GM12878 (cell line): Measurements from ENCODE around the gene MARF1. TPM values are rescaled to one million over a fixed set of nuclear protein-coding genes. Genes with fewer than 3 reads are reported as not detected.

Source experiments
- ATAC-seq: fragments of 200-7000 bp; cut with Tn5 transposase; 3 replicates; pipeline ENCODE4 v1.9.1; 2020; ENCODE audit warnings: mild to moderate bottlenecking, moderate library complexity
- BruUV-seq: library from RNA; stranded (reverse); fragments of 400-500 nt; replicated peaks from 2 replicates; lab custom pipeline; 2021; lab: Mats Ljungman, UMichigan
- CTCF ChIA-PET: fragments of 300-600 bp; sonication (Branson Sonifier 250); formaldehyde crosslinking; extraction: SDS; loops from one replicate; lab custom pipeline; 2021; ENCODE audit warnings: inconsistent platforms; lab: Yijun Ruan, JAX
- POLR2A ChIA-PET: fragments of 350-600 bp; formaldehyde crosslinking; extraction: SDS; loops from one replicate; lab custom pipeline; 2021; ENCODE audit warnings: inconsistent platforms; lab: Charles Lee
- RAD21 ChIA-PET: fragments of 300-600 bp; sonication (Branson Sonifier 250); formaldehyde crosslinking; loops from one replicate; lab custom pipeline; 2023; ENCODE audit warnings: antibody characterized with exemption; ENCODE audit not compliant: unreplicated experiment; lab: Charles Lee
- SMC1A ChIA-PET: fragments of 300-600 bp; sonication (Branson Sonifier 250); formaldehyde crosslinking; loops from one replicate; lab custom pipeline; 2023; ENCODE audit not compliant: unreplicated experiment, uncharacterized antibody; lab: Charles Lee
- DNase-seq: peaks from one replicate; pipeline ENCODE4 v3.0.0-alpha.2; 2011; ENCODE audit warnings: low read depth, low spot score
- FAIRE-seq: peaks from 3 replicates; lab custom pipeline; 2011; peaks lifted over from hg19 to GRCh38; lab: Jason Lieb, UNC
- H2AFZ ChIP-seq: 2 replicates; pipeline ENCODE4 v1.6.0; 2011; ENCODE audit warnings: low read depth, low read length, control low read depth; ENCODE audit not compliant: control insufficient read depth
- H3K27ac ChIP-seq: 2 replicates; pipeline ENCODE4 v1.5.1; 2011; ENCODE audit warnings: control low read depth; ENCODE audit not compliant: control insufficient read depth, insufficient read depth
- H3K27me3 ChIP-seq, 2 experiments: replicated peaks in 1 of 2; 2 replicates each; pipeline versions ENCODE4 v1.6.0 to v1.6.1; 2011; ENCODE audit warnings: low read length in 1 of 2; ENCODE audit not compliant: control insufficient read depth in 2 of 2, insufficient read depth in 2 of 2
- H3K36me3 ChIP-seq, 2 experiments: 2 replicates each; pipeline ENCODE4 v1.5.1; 2011; ENCODE audit warnings: low read length in 1 of 2; ENCODE audit not compliant: control insufficient read depth in 2 of 2, insufficient read depth in 2 of 2
- H3K4me1 ChIP-seq: 2 replicates; pipeline ENCODE4 v1.6.1; 2011; ENCODE audit warnings: mild to moderate bottlenecking, low read length, moderate library complexity, mixed read lengths; ENCODE audit not compliant: control insufficient read depth, insufficient read depth
- H3K4me2 ChIP-seq: 2 replicates; pipeline ENCODE4 v1.6.0; 2011; ENCODE audit warnings: control low read depth; ENCODE audit not compliant: control insufficient read depth, insufficient read depth
- H3K4me3 ChIP-seq: fragments of 200-600 bp; sonication (generic); 2 replicates; pipeline ENCODE4 v1.5.1; 2016
- H3K79me2 ChIP-seq: 2 replicates; pipeline ENCODE4 v1.6.0; 2011; ENCODE audit warnings: low read length; ENCODE audit not compliant: control insufficient read depth, insufficient read depth
- H3K9ac ChIP-seq: 2 replicates; pipeline ENCODE4 v1.8.0; 2011; ENCODE audit warnings: low read length, control low read depth, mixed read lengths; ENCODE audit not compliant: control insufficient read depth, insufficient read depth
- H3K9me3 ChIP-seq: replicated peaks from 3 replicates; pipeline ENCODE4 v1.5.1; 2011; ENCODE audit warnings: mild to moderate bottlenecking, low read length; ENCODE audit not compliant: control insufficient read depth, insufficient read depth
- H4K20me1 ChIP-seq: 2 replicates; pipeline ENCODE4 v1.6.0; 2011; ENCODE audit not compliant: control insufficient read depth, insufficient read depth
- ASH2L ChIP-seq: fragments of 300-600, 200-600 bp; sonication (generic); IDR thresholded peaks from 2 replicates; pipeline ENCODE4 v1.6.1; 2017; ENCODE audit warnings: low read depth, mild to moderate bottlenecking, borderline replicate concordance
- CHD1 ChIP-seq: IDR thresholded peaks from 2 replicates; pipeline ENCODE4 v1.6.1; 2012; ENCODE audit warnings: low read depth, low read length, improper control_type of control experiment
- FOXM1 ChIP-seq: IDR thresholded peaks from 2 replicates; pipeline ENCODE4 v1.6.1; 2012; ENCODE audit warnings: low read depth, mild to moderate bottlenecking, inconsistent platforms, low read length, moderate library complexity
- LARP7 ChIP-seq: fragments of 450-650 bp; IDR thresholded peaks from 2 replicates; pipeline ENCODE4 v1.6.1; 2017; ENCODE audit warnings: mild to moderate bottlenecking
- POLR2A ChIP-seq: IDR thresholded peaks from 2 replicates; pipeline ENCODE4 v1.6.1; 2011; ENCODE audit warnings: low read depth, mild to moderate bottlenecking, low read length
- RB1 ChIP-seq: fragments of 450-650 bp; formaldehyde crosslinking; IDR thresholded peaks from 2 replicates; pipeline ENCODE4 v1.6.1; 2017; ENCODE audit warnings: mild to moderate bottlenecking, borderline replicate concordance
- SPI1 ChIP-seq: IDR thresholded peaks from 2 replicates; pipeline ENCODE4 v1.6.1; 2011; ENCODE audit warnings: low read depth, mild to moderate bottlenecking, low read length, moderate library complexity, borderline replicate concordance; ENCODE audit not compliant: insufficient read depth
- TAF1 ChIP-seq: IDR thresholded peaks from 2 replicates; pipeline ENCODE4 v1.6.1; 2011; ENCODE audit warnings: mild to moderate bottlenecking, low read depth, low read length, borderline replicate concordance
- WRNIP1 ChIP-seq: IDR thresholded peaks from 2 replicates; pipeline ENCODE4 v1.6.1; 2011; ENCODE audit warnings: low read depth, low read length, improper control_type of control experiment, borderline replicate concordance
- ZBED1 ChIP-seq: IDR thresholded peaks from 2 replicates; pipeline ENCODE4 v1.6.1; 2016; ENCODE audit warnings: borderline replicate concordance
- WGBS: methylation state at CpG from one replicate; pipeline ENCODE4 v1.1.6; 2016; ENCODE audit warnings: low lambda C conversion rate; ENCODE audit not compliant: insufficient replicate concordance, insufficient coverage; ENCODE audit errors: missing lambda C conversion rate; 5-methylcytosine and 5-hydroxymethylcytosine counted together
- in situ Hi-C: fragments of 300-500 bp; cut with MboI; formaldehyde crosslinking; loops from 9 replicates; pipeline ENCODE4 v1.14.3; 2018; ENCODE audit warnings: mixed read lengths
- intact Hi-C: fragments of 100-400 bp; cut with micrococcal nuclease; formaldehyde crosslinking; loops from one replicate; pipeline ENCODE4 v1.14.2; 2022; ENCODE audit not compliant: unreplicated experiment
- polyA plus RNA-seq, 11 experiments: library from polyadenylated mRNA; depleted of rRNA in 4 of 11; unstranded in 6 of 11; stranded (reverse) in 5 of 11; fragments of >200 nt; fragmentation: Nextera tagmentation in 4 of 11; fragmentation: Illumina TruSeq in 1 of 11; extraction: Ambion mirVana in 4 of 11; extraction: Trizol in 1 of 11; gene quantifications; 1 replicate in 1 of 11; 2 replicates in 10 of 11; pipeline versions ENCODE4 v1.2.1 to v1.2.3, GENCODE V29; 2011 to 2016; ENCODE audit warnings: inconsistent platforms in 2 of 11, missing spikeins in 2 of 11, low read depth in 1 of 11
- total RNA-seq, 4 experiments: library from RNA; depleted of rRNA in 3 of 4; stranded (reverse); fragments of >200 nt in 3 of 4; fragmentation: Illumina TruSeq in 1 of 4; extraction: Trizol in 1 of 4; gene quantifications; 2 replicates each; pipeline versions ENCODE4 v1.2.1 to v1.2.3, GENCODE V29; 2013 to 2021
- TF ChIP-seq, protein P1 (sequence below): fragments of 450-650 bp; IDR thresholded peaks from 2 replicates; pipeline ENCODE4 v1.6.1; 2016; ENCODE audit warnings: mild to moderate bottlenecking
- TF ChIP-seq, protein P2 (sequence below): fragments of 450-650 bp; IDR thresholded peaks from 2 replicates; pipeline ENCODE4 v1.6.1; 2017; ENCODE audit warnings: mild to moderate bottlenecking, moderate library complexity

MARF1 gene
- total and polyA plus RNA-seq, 10 of the 15 experiments (the other 5 are each of a cell fraction or from before 2014, with no cell fraction given): 4.5 to 40.1 (median 14.0) TPM

DNA sequence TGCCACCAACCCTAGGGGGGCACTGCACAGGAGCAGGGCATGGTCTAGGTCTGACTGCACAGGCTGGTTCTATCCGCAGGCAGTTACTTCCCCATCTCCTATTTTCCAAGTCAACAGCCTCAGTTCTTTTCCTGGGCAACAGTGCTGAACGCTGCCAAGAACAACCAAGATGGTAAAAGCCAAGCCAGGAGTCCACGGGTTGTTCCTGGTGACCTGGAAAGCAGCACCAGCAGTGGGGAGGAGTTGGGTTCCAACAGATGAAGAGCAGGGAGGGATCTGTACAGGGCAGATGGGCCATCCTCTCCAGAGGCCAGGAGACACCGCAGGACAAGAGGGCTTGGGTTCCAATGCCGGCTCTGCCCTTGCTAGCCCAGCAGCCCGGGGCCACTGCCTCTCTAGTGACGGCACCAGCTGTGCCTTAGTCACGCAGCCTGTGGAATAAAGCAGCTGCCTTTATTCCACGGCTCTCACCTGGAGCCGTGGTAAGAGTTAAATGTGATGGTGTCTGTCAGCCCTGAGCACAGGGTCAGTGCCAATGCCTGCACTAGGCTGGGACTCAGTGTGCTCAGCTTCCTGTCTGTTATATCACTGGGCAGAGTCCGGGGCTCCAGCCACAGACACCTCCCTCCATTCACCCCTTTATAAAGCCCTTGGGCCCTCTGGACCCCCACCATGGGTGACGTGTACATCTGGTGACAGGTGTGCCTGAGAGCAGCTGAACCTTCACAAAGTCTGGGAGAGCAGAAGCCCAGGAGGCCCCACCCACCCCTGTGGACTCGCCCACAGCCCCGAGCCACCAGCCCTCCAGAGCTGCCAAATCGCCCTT is 44.9 kb downstream of the MARF1 start:
- DNase-seq (no peak), ATAC-seq (no peak), FAIRE-seq (no peak)
- no TSS peak for BruUV-seq
- Histone ChIP-seq H3K36me3 (peaks cover 26 to 45% of the 10 kb centered on the region in 2 experiments), H2AFZ (no peak overlapping the region), H3K27me3 (no peaks in the 10 kb centered on the region), H3K4me2 (no peak overlapping the region), H3K9me3 (no peaks in the 10 kb centered on the region), H3K4me3 (no peak overlapping the region), H4K20me1 (no peaks in the 10 kb centered on the region), H3K27ac (no peak overlapping the region), H3K4me1 (no peaks in the 10 kb centered on the region), H3K9ac (no peak overlapping the region), H3K79me2 (no peaks in the 10 kb centered on the region)
- SMC1A ChIA-PET: no interaction called here
- no peak for TF ChIP-seq RB1
- no peak for TF ChIP-seq SPI1
- 0 out of 2 replicates have a peak, but pooled peaks have one; percentile 21 for TF ChIP-seq POLR2A
- in situ Hi-C loops (no loop called here), intact Hi-C loops (no loop called here)
- RAD21 ChIA-PET: no interaction called here
- POLR2A ChIA-PET: no interaction called here
- WGBS: 94% methylated on average over 15 of the region's 15 CpGs
- CTCF ChIA-PET: no interaction called here

DNA sequence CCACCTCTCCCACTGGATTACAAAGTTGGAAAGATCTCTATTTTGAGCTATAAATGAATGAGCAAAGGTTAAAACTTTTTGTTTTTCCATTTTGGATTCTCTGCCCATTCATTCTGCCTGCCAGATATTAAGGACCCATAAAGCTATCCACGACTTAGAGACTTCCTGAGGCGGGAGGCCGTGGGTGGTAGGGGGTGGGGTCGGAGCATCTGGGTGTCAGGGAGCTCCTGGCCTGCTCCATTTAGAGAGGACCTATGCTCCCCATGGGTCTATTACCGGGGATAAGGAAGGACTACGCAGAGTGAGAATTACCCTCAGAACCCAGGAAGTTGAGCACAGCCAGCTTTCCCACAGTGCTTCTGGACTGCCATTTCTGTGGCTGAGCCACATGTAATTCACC is 45.8 kb downstream of the MARF1 start:
- DNase-seq (no peak), FAIRE-seq (no peak), ATAC-seq (no peak)
- no peaks in the 10 kb centered on the region for H4K20me1 ChIP-seq
- CTCF ChIA-PET: no interaction called here
- H3K9ac ChIP-seq: no peak overlapping the region
- in situ Hi-C loops (no loop called here), intact Hi-C loops (no loop called here)
- no peaks in the 10 kb centered on the region for H3K9me3 ChIP-seq
- no peak overlapping the region for H3K4me3 ChIP-seq
- no TSS peak for BruUV-seq
- no peak overlapping the region for H2AFZ ChIP-seq
- H3K36me3 ChIP-seq: peaks cover 26 to 41% of the 10 kb centered on the region in 2 experiments
- POLR2A ChIA-PET: no interaction called here
- no peak overlapping the region for H3K27ac ChIP-seq
- no peaks in the 10 kb centered on the region for H3K27me3 ChIP-seq
- 92% methylated on average over 6 of the region's 6 CpGs for WGBS
- SMC1A ChIA-PET: interaction anchor here (1.6 kb wide), 1 partner anchor 29 kb away, joined by 4 read pairs; no protein-coding TSS in a partner anchor
- H3K79me2 ChIP-seq: no peaks in the 10 kb centered on the region
- H3K4me2 ChIP-seq: no peak overlapping the region
- RAD21 ChIA-PET: no interaction called here
- H3K4me1 ChIP-seq: no peaks in the 10 kb centered on the region; the same call in 1 of the 2 replicates
- TF ChIP-seq ZBED1 (no peak), FOXM1 (no peak), LARP7 (no peak), TAF1 (no peak), ASH2L (no peak), WRNIP1 (no peak), CHD1 (no peak)
- TF ChIP-seq, protein P1, sequence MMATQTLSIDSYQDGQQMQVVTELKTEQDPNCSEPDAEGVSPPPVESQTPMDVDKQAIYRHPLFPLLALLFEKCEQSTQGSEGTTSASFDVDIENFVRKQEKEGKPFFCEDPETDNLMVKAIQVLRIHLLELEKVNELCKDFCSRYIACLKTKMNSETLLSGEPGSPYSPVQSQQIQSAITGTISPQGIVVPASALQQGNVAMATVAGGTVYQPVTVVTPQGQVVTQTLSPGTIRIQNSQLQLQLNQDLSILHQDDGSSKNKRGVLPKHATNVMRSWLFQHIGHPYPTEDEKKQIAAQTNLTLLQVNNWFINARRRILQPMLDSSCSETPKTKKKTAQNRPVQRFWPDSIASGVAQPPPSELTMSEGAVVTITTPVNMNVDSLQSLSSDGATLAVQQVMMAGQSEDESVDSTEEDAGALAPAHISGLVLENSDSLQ: no peak
- TF ChIP-seq, protein P2, sequence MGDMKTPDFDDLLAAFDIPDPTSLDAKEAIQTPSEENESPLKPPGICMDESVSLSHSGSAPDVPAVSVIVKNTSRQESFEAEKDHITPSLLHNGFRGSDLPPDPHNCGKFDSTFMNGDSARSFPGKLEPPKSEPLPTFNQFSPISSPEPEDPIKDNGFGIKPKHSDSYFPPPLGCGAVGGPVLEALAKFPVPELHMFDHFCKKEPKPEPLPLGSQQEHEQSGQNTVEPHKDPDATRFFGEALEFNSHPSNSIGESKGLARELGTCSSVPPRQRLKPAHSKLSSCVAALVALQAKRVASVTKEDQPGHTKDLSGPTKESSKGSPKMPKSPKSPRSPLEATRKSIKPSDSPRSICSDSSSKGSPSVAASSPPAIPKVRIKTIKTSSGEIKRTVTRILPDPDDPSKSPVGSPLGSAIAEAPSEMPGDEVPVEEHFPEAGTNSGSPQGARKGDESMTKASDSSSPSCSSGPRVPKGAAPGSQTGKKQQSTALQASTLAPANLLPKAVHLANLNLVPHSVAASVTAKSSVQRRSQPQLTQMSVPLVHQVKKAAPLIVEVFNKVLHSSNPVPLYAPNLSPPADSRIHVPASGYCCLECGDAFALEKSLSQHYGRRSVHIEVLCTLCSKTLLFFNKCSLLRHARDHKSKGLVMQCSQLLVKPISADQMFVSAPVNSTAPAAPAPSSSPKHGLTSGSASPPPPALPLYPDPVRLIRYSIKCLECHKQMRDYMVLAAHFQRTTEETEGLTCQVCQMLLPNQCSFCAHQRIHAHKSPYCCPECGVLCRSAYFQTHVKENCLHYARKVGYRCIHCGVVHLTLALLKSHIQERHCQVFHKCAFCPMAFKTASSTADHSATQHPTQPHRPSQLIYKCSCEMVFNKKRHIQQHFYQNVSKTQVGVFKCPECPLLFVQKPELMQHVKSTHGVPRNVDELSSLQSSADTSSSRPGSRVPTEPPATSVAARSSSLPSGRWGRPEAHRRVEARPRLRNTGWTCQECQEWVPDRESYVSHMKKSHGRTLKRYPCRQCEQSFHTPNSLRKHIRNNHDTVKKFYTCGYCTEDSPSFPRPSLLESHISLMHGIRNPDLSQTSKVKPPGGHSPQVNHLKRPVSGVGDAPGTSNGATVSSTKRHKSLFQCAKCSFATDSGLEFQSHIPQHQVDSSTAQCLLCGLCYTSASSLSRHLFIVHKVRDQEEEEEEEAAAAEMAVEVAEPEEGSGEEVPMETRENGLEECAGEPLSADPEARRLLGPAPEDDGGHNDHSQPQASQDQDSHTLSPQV: no peak
